ENCODE measurements around the gene ASB7.
"Not testable (repeated sequence)": the region's sequence is repeated elsewhere in the genome, so short reads cannot be mapped to it uniquely, and the experiment has no call there.

ASB7 gene

GRCh38 chr15:100602064-100602822, at the start of gene ASB7, which contains the start of gene LINS1:
ASB7 (plus strand) TSS chr15:100602589; CDS start chr15:100612217, 9,628 bp downstream.
LINS1 (minus strand) TSS chr15:100602184; CDS start chr15:100580842, 21,342 bp downstream.
- peak; percentile 100 for DNase-seq

GRCh38 chr15:100553468-100553867, 48.9 kb upstream of the ASB7 start:
- no peak for DNase-seq

- no peak for DNase-seq
Observed at GRCh38 chr15:100558771-100559254, 43.6 kb upstream of the ASB7 start.

- DNase-seq, result no peak
Observed at GRCh38 chr15:100559330-100559729, 43.1 kb upstream of the ASB7 start.

GRCh38 chr15:100560323-100560722, 42.1 kb upstream of the ASB7 start:
- DNase-seq, result no peak

- no peak for DNase-seq
Observed at GRCh38 chr15:100565591-100565990, 36.8 kb upstream of the ASB7 start.

- DNase-seq, result no peak
Observed at GRCh38 chr15:100566850-100567628, 35.4 kb upstream of the ASB7 start.

- no peak for DNase-seq
Observed at GRCh38 chr15:100569391-100569790, 33.0 kb upstream of the ASB7 start.

GRCh38 chr15:100570275-100570674, 32.1 kb upstream of the ASB7 start:
- DNase-seq, result no peak

GRCh38 chr15:100570735-100571313, 31.6 kb upstream of the ASB7 start:
- DNase-seq, result no peak

GRCh38 chr15:100571592-100572167, 30.7 kb upstream of the ASB7 start:
- no peak for DNase-seq

GRCh38 chr15:100572362-100572983, 29.9 kb upstream of the ASB7 start:
- DNase-seq, result no peak

GRCh38 chr15:100573526-100573925, 28.9 kb upstream of the ASB7 start:
- DNase-seq, result no peak

- no peak for DNase-seq
Observed at GRCh38 chr15:100580414-100580813, 22.0 kb upstream of the ASB7 start.

GRCh38 chr15:100588638-100589242, 13.6 kb upstream of the ASB7 start:
- no peak for DNase-seq

- DNase-seq, result not testable (repeated sequence)
Observed at GRCh38 chr15:100591163-100591562, 11.2 kb upstream of the ASB7 start.

- no peak for DNase-seq
Observed at GRCh38 chr15:100591835-100592234, 10.6 kb upstream of the ASB7 start.

- no peak for DNase-seq
Observed at GRCh38 chr15:100592898-100593297, 9.5 kb upstream of the ASB7 start.

GRCh38 chr15:100593431-100593830, 9.0 kb upstream of the ASB7 start:
- DNase-seq, result no peak

GRCh38 chr15:100595964-100596363, 6.4 kb upstream of the ASB7 start:
- DNase-seq, result no peak

GRCh38 chr15:100596792-100597191, 5.6 kb upstream of the ASB7 start:
- DNase-seq, result no peak

- no peak for DNase-seq
Observed at GRCh38 chr15:100597862-100598261, 4.5 kb upstream of the ASB7 start.
